Vagina (tissue), 2 donors: ENCODE results near the gene ATP2B2.

Experiments
- POLR2AphosphoS5 ChIP-seq, 2 donors: sonication (generic); formaldehyde crosslinking; IDR thresholded peaks; one replicate each; pipeline ENCODE4 v1.9.0; 2017; ENCODE audit warnings: antibody characterized with exemption in 2 of 2, mild to moderate bottlenecking in 2 of 2, low read depth in 1 of 2; ENCODE audit not compliant: insufficient read depth in 1 of 2
- TF ChIP-seq, protein P1 (sequence below), 3 experiments: fragments of 450-650 bp in 2 of 3; fragments of 200-600 bp in 1 of 3; sonication (generic) in 1 of 3; IDR thresholded peaks; one replicate each; pipeline ENCODE4 v1.5.1; 2017 to 2019; ENCODE audit warnings: antibody characterized with exemption in 3 of 3, mild to moderate bottlenecking in 2 of 3, moderate library complexity in 2 of 3

- TF ChIP-seq, protein P1, sequence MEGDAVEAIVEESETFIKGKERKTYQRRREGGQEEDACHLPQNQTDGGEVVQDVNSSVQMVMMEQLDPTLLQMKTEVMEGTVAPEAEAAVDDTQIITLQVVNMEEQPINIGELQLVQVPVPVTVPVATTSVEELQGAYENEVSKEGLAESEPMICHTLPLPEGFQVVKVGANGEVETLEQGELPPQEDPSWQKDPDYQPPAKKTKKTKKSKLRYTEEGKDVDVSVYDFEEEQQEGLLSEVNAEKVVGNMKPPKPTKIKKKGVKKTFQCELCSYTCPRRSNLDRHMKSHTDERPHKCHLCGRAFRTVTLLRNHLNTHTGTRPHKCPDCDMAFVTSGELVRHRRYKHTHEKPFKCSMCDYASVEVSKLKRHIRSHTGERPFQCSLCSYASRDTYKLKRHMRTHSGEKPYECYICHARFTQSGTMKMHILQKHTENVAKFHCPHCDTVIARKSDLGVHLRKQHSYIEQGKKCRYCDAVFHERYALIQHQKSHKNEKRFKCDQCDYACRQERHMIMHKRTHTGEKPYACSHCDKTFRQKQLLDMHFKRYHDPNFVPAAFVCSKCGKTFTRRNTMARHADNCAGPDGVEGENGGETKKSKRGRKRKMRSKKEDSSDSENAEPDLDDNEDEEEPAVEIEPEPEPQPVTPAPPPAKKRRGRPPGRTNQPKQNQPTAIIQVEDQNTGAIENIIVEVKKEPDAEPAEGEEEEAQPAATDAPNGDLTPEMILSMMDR (IDR thresholded peaks at IDR 0.05): no peak
- no peak for TF ChIP-seq POLR2AphosphoS5 (IDR thresholded peaks at IDR 0.05; ENCODE audit: insufficient read depth in 1 of 2, low read depth in 1 of 2)
Observed at GRCh38 chr3:10395671-10396070, 109.7 kb downstream of the ATP2B2 start.
